Gastroesophageal sphincter (tissue), 3 donors: Measurements from ENCODE around the gene MTMR12.

Experiments
- POLR2AphosphoS5 ChIP-seq: sonication (generic); formaldehyde crosslinking; IDR thresholded peaks from one replicate; pipeline ENCODE4 v1.6.1; 2017; ENCODE audit warnings: antibody characterized with exemption
- TF ChIP-seq, protein P1 (sequence below), 4 experiments: fragments of 200-600 bp in 2 of 4; fragments of 450-650 bp in 2 of 4; sonication (generic) in 1 of 4; IDR thresholded peaks; one replicate each; pipeline ENCODE4 v1.5.1; 2017 to 2019; ENCODE audit warnings: antibody characterized with exemption in 4 of 4, mild to moderate bottlenecking in 2 of 4, moderate library complexity in 2 of 4

DNA sequence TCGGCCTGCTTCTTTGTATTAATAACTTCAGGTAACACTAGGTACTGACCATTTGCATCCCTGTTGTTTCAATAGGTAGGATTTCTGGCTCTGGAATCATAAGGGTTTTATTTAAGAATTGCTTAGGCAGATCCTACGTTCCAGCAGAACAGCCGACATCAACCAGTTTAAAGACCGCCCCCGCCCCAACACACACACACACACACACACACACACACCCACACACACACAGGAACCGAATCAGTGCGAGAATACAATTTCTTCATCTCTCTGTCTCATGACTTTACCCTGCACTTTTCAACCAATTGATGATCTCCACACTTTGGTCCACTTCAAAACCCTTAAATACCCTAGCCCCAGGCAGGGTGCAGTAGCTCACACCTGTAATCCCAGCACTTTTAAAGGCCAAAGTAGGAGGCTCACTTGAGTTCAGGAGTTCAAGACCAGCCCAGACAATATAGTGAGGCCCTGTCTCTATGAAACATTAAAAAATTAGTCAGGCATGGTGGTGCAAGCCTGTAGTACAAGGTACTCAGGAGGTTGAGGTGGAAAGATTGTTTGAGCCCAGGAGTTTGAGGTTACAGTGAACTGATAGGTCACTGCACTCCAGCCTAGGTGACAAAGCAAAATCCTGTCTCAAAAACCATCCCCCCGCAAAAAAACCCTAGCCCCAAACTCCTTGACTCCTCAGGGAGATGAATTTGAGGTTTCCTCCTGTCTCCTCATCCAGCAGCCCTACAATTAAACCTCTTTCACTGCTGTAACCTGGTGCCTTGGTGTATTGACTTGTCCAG lies 2.7 kb upstream of the MTMR12 start:
- TF ChIP-seq POLR2AphosphoS5 = no peak
- TF ChIP-seq, protein P1, sequence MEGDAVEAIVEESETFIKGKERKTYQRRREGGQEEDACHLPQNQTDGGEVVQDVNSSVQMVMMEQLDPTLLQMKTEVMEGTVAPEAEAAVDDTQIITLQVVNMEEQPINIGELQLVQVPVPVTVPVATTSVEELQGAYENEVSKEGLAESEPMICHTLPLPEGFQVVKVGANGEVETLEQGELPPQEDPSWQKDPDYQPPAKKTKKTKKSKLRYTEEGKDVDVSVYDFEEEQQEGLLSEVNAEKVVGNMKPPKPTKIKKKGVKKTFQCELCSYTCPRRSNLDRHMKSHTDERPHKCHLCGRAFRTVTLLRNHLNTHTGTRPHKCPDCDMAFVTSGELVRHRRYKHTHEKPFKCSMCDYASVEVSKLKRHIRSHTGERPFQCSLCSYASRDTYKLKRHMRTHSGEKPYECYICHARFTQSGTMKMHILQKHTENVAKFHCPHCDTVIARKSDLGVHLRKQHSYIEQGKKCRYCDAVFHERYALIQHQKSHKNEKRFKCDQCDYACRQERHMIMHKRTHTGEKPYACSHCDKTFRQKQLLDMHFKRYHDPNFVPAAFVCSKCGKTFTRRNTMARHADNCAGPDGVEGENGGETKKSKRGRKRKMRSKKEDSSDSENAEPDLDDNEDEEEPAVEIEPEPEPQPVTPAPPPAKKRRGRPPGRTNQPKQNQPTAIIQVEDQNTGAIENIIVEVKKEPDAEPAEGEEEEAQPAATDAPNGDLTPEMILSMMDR (IDR thresholded peaks at IDR 0.05) = no peak
